ENCODE results near the gene MYH14.

GRCh38 chr19:50275577-50276368 lies 72.4 kb downstream of the MYH14 start:
- TF ChIP-seq EGR1 (IDR thresholded peaks at IDR 0.05; ENCODE audit: borderline replicate concordance, low read depth, low read length) (no peak), CTCF (IDR thresholded peaks at IDR 0.05; ENCODE audit: control extremely low read depth in 1 of 3, insufficient read depth in 1 of 3, low read depth in 1 of 3, low read length in 3 of 3) (no peak)
